COLO668 (cell line): ENCODE measurements around the gene ZNF688.
A peak's percentile ranks its signal among the peaks of the same experiment; 100 is the strongest.
"Not testable (repeated sequence)": the region's sequence is repeated elsewhere in the genome, so short reads cannot be mapped to it uniquely, and the experiment has no call there.

Source experiments
- DNase-seq: peaks from one replicate; lab custom pipeline; 2025; ENCODE audit not compliant: unreplicated experiment; lab: John Stamatoyannopoulos, UW

The ZNF688 gene

DNA sequence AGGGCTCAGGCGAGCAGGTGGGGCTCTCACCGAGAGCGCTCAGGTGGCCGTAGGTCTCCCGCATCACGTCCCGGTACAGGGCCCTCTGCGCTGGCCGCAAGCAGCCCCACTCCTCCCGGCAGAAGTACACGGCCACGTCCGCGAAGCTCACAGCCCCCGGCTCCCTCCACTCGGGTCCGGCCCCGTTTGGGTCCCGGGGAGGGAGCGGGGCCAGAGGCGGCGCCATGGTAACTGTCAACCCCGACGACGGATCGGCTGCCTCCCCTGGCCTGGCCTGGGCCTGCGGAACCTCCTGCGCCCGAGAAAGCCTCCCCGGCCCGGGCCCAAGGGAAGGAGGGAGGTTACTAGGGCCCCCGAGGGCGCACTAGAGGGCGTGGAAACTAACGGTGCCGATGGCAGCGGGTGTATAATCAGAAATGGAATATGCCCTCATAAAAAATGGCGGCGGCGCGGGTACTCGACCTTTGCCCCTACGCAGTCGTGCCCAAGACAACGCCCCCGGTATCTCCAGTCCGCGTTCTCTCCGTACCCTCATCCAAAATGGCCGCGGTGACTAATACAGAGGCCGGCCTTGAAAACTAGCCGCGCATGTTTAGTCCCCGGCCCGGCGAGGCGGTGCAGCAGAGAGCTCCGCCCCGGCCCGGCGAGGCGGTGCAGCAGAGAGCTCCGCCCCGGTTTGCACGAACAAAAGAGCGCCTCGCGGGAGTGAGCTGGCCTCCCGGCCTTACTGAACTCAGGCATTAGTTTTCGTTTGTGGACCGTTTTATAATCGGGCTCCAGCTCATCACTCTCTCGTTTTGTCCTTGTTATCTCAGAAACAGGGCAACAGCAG lies 13.3 kb downstream of the ZNF688 start, which contains the start of gene ZNF764:
ZNF764 (minus strand) TSS at position 418 of the 832 bp plus-strand sequence; CDS start at position 226, 192 bp downstream.
- DNase-seq = peak; percentile 98

DNA sequence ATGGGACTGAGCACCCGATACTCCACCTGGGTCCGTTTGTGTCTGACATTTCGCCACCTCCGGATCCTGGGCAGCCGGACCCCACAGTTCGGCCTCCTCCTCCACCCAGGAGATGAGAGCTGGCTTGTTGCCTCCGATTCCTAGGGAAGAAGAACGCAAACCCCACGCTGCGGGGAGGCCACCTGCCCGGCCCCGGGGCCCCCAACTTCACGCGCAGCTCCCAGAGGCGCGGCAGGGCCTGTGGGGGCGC lies 13.9 kb downstream of the ZNF688 start:
- no peak for DNase-seq

GRCh38 chr16:30556125-30556473 lies 15.4 kb downstream of the ZNF688 start:
- peak; percentile 57 for DNase-seq

GRCh38 chr16:30555315-30556124 lies 16.0 kb downstream of the ZNF688 start:
- DNase-seq = no peak

- no peak for DNase-seq
Measured at GRCh38 chr16:30554557-30555314, 16.8 kb downstream of the ZNF688 start.

GRCh38 chr16:30553393-30553899 lies 18.1 kb downstream of the ZNF688 start:
- DNase-seq = no peak

DNA sequence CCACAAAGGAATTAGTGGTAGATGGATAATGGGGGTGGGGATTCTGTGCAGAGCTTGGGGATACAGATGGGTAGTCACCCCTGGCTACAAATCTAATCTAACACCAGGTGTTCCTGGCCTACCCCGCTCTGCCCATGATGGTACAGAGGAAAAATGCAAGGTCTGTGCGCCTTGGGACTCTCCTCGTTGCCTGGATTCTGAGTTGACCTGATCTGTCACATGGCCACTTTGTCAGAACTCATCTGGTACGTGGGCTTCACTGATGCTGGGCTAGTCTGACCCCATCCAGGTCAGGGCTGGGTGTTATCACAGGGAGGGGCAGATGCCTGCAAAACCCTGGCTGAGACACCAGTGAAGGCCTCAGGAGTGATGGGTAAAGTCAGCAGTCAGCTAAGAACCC lies 18.6 kb downstream of the ZNF688 start:
- DNase-seq = no peak

GRCh38 chr16:30551781-30552180 lies 19.7 kb downstream of the ZNF688 start:
- no peak for DNase-seq

DNA sequence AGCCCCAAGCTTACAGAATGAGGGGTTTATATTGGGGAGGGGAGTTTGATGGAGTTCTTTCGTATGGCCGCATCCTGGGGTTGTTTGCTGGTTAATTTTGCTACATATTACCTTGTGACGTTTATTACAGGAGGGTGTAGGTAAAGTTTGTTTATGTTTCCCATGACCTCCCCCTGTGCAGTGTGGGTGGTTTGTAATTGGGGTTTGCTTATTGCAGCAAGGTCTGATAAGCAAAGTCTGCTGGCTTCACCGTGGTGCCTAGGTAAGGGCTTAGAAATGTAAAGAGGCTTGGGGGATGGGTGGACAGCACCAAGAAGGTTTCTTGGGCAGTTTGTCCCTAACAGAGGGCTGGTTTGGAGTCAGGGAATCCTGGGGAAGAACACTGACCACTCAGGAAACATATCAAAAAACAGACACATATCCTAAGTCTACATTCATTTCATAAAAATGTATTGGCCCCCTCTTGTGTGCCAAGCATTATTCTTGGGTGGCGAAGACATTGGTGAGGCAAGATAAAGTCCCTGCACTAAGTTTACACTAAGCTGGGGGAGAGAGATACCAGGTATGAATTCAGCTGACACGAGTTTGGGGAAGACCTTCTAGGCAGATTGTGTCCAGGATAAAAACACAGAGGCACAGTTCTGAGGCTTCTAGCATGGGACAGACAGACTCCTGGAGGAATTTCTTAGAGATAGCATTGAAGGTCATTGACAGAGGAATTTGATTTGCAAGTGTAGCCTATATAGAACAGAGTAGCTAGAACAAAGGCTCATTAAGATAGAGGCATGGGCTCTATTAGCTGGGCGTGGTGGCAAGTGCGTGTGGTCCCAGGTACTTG lies 22.9 kb downstream of the ZNF688 start:
- DNase-seq = no peak

DNA sequence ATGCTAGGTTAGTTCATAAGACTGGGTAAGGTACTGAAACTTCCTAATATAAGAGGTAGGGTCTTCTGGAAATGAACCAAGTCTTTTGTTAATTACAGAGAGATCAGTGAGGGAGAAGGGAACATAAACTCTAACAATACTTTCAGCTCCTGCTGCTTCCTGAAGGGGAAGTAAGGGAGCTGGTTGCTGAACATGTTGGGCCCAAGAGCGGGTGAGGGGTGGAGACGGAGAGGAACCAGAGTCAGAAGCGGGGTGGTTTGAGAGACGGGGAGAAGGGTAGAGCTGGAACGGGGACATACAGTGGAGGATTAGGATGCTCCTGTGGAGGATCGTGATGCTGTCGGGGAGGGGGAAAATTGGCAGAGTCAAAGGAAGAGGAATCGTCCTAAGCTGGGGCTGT lies 25.4 kb downstream of the ZNF688 start:
- no peak for DNase-seq

DNA sequence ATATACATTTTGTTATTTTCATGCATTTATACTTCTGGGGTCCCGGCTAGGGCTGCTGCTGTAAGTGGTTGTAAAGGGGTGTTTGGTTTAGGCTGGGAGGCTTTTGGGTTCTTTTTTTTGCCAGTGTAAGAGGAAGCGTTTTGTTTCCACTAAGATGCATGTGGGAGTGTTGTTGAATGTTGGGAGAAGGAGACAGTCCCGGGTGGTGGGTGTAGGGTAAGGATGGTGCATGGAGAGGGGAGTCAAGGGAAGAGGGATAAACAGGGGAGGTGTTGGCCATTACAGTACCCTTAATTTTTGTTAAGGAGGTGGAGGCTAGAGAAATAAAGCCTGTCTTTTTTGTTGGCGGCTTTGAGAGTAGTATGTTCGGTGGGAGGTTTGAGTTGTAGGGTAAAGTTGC lies 28.4 kb downstream of the ZNF688 start:
- no peak for DNase-seq

- no peak for DNase-seq
Measured at GRCh38 chr16:30541502-30542329, 29.8 kb downstream of the ZNF688 start.

DNA sequence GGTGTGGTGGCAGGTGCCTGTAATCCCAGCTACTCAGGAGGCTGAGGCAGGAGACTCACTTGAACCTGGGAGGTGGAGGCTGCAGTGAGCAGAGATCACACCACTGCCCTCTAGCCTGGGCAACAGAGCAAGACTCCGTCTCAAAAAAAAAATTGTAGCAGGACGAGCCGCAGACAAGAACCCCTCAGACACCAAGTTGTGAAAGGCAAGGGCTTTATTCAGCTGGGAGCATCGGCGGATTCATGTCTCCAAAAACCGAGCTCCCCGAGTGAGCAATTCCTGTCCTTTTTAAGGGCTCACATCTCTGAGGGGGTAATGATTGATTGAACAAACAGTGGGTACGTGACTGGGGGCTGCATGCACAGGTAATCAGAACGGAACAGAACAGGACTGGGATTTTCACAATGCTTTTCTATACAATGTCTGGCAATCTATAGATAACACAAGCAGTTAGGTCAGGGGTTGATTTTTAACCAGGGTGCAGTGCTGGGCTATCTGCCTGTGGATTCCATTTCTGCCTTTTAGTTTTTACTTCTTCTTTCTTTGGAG lies 30.5 kb downstream of the ZNF688 start:
- DNase-seq = not testable (repeated sequence)

DNA sequence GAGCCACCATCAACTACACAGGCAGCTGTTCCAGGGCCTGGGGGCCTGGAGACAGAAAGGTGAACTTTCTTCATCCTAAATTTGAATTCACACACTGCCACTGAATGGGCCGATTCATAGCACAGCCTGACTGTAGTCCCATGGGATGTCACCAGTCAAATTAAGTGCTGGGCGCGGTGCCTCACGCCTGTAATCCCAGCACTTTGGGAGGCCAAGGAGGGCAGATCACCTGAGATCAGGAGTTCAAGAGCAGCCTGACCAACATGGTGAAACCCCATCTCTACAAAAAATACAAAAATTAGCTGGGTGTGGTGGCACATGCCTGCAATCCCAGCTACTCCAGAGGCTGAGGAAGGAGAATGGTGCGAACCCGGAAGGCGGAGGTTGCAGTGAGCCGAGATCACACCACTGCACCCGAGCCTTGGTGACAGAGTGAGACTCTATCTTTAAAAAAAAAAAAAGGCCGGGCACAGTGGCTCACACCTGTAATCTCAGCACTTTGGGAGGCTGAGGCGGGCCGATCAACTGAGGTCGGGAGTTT lies 31.5 kb downstream of the ZNF688 start:
- not testable (repeated sequence) for DNase-seq

- DNase-seq = no peak
Measured at GRCh38 chr16:30539000-30539964, 32.2 kb downstream of the ZNF688 start.

DNA sequence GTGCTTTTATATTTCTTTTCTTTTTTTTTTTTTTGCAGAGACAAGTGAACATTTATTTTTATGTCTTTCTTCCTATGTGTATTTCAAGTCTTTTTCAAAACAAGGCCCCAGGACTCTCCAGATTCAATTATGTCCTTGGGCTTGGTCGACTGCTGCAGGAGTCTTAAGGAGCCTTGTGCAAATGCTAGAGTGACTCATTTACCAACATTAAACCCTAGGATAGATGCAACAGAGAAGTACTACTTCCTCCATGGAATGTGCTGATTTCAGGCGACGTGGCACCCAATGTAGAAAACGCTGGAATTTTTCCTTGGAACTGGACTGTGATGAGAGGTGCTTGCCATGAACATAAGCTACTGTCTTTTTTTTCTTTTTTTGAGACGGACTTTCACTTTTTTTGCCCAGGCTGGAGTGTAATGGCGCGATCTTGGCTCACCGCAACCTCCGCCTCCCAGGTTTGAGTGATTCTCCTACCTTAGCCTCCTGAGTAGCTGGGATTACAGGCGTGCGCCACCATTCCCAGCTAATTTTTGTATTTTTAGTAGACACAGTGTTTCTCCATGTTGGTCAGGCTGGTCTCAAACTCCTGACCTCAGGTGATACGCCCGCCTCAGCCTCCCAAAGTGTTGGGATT lies 35.0 kb downstream of the ZNF688 start:
- not testable (repeated sequence) for DNase-seq

GRCh38 chr16:30535777-30536190 lies 35.7 kb downstream of the ZNF688 start:
- peak; percentile 81 for DNase-seq
